Gastroesophageal sphincter (tissue), 4 donors: Measurements from ENCODE around the gene SRRM5. TPM values are rescaled to one million over a fixed set of nuclear protein-coding genes. Genes with fewer than 3 reads are reported as not detected.

ENCODE experiments used
- ATAC-seq: fragments of 150-250 bp; one replicate; pipeline ENCODE4 v1.9.1; 2016; ENCODE audit warnings: mild to moderate bottlenecking, moderate library complexity
- H3K27ac ChIP-seq, 4 donors: fragments of 200-600 bp; sonication (generic) in 3 of 4; 1 replicate in 3 of 4; 2 replicates in 1 of 4; pipeline ENCODE4 v1.5.1; 2016 to 2019
- H3K27me3 ChIP-seq: fragments of 200-600 bp; sonication (generic); one replicate; pipeline ENCODE4 v1.5.1; 2019
- H3K36me3 ChIP-seq, 2 donors: fragments of 200-600 bp; sonication (generic); one replicate each; pipeline ENCODE4 v1.5.1; 2019; ENCODE audit warnings: control low read depth in 1 of 2
- H3K4me1 ChIP-seq, 3 donors: fragments of 200-600 bp; sonication (generic); 1 replicate in 2 of 3; 2 replicates in 1 of 3; pipeline ENCODE4 v1.5.1; 2016 to 2019; ENCODE audit warnings: control low read depth in 2 of 3
- H3K4me3 ChIP-seq, 2 donors: fragments of 200-600 bp; sonication (generic); one replicate each; pipeline ENCODE4 v1.5.1; 2019; ENCODE audit warnings: mild to moderate bottlenecking in 1 of 2, moderate library complexity in 1 of 2
- H3K9me3 ChIP-seq, 3 donors: fragments of 200-600 bp; sonication (generic); one replicate each; pipeline ENCODE4 v1.5.1; 2017 to 2019; ENCODE audit warnings: control low read depth in 2 of 3
- CTCF ChIP-seq, 4 experiments: fragments of 200-600 bp in 2 of 4; fragments of 450-650 bp in 2 of 4; sonication (generic) in 1 of 4; IDR thresholded peaks; one replicate each; pipeline ENCODE4 v1.5.1; 2017 to 2019; ENCODE audit warnings: antibody characterized with exemption in 4 of 4, mild to moderate bottlenecking in 2 of 4, moderate library complexity in 2 of 4
- EP300 ChIP-seq: sonication (generic); formaldehyde crosslinking; IDR thresholded peaks from one replicate; pipeline ENCODE4 v1.6.1; 2017; ENCODE audit warnings: antibody characterized with exemption, mild to moderate bottlenecking
- POLR2A ChIP-seq, 2 donors: fragments of 450-650 bp; IDR thresholded peaks; one replicate each; pipeline ENCODE4 v1.6.1; 2017; ENCODE audit warnings: antibody characterized with exemption in 2 of 2, mild to moderate bottlenecking in 2 of 2, moderate library complexity in 1 of 2
- POLR2AphosphoS5 ChIP-seq: sonication (generic); formaldehyde crosslinking; IDR thresholded peaks from one replicate; pipeline ENCODE4 v1.6.1; 2017; ENCODE audit warnings: antibody characterized with exemption
- WGBS, 2 donors: methylation state at CpG; one replicate each; pipeline ENCODE4 v1.1.5; 2018; ENCODE audit warnings: low coverage in 1 of 2; 5-methylcytosine and 5-hydroxymethylcytosine counted together
- total RNA-seq, 4 donors: library from RNA; depleted of rRNA; stranded (reverse); fragments of >200 nt; gene quantifications; one replicate each; pipeline ENCODE4 v1.1.0, GENCODE V29; 2016

Gene SRRM5
- total RNA-seq, 4 donors from 2014 or later = 0.13 TPM; not detected in 3

DNA sequence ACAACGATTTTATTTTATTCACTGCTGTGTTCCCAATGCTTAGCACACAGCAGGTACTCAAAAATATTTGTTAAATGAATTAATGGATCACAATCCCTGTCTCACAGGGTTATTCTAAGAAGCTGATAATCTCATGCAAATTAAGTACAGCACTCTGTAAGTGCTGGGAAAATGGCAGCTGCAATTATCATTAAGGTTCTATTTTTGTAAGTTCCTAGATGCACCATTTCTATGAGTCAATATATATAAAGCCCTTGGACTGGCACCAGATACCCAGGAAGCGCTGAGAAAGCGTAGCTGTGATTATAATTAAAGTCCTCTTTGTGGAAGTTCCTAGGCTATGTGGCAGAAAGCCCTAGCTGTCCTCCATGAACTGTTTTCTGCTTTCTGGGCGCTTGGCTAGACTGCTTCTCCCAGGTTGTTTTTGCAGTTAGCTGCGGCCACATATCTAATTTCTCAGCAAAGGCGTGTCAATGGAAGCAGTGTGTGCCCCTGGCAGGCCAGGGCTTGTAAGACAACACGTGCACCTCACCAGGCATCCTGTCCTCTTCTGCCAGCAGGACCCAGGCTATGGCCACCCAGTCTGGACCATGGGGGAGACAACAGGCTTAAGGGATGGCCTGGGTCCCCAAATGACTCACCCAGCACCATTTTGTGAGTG, 5.2 kb upstream of the SRRM5 start:
- Histone ChIP-seq H3K4me1 (no peaks in the 10 kb centered on the region), H3K27ac (no peak overlapping the region), H3K9me3 (no peaks in the 10 kb centered on the region), H3K27me3 (no peaks in the 10 kb centered on the region), H3K4me3 (no peak overlapping the region), H3K36me3 (peaks cover 0 to 49% of the 10 kb centered on the region in 2 donors)
- 81 to 92% methylated on average over 3 to 6 of the region's 7 CpGs for WGBS, 2 donors
- ATAC-seq = no peak
- TF ChIP-seq POLR2AphosphoS5 (no peak), POLR2A (IDR thresholded peaks at IDR 0.05) (no peak), EP300 (no peak), CTCF (IDR thresholded peaks at IDR 0.05) (no peak)

GRCh38 chr19:43607238-43608205, 4.4 kb upstream of the SRRM5 start:
- H3K27me3 ChIP-seq = no peaks in the 10 kb centered on the region
- ATAC-seq = no peak
- WGBS, 2 donors = 86 to 88% methylated on average over 6 to 7 of the region's 28 CpGs

DNA sequence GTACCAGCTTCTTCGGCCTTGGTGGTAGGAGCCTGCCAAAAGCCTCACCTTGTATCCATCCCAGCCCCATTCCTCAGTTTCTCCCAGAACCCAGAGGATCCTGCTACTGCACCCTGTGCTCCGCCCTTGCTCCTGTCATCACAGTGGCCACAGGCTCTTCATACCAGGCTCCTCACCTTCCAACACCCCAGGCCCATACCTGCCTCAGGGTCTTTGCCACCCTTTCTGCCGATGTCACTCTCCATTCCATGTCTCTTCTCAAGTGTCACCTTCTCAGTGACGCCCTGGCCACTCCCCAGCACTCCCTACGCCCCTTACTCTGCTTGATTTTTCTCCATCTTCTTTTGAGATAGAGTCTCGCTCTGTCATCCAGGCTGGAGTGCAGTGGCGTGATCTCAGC, 2.0 kb upstream of the SRRM5 start:
- Histone ChIP-seq H3K36me3 (peaks cover 0 to 58% of the 10 kb centered on the region in 2 donors), H3K4me3 (no peak overlapping the region), H3K4me1 (peaks cover 0 to 9% (median 0%) of the 10 kb centered on the region in 3 donors), H3K27me3 (no peaks in the 10 kb centered on the region), H3K27ac (no peak overlapping the region), H3K9me3 (no peaks in the 10 kb centered on the region)
- ATAC-seq = no peak
- WGBS, 2 donors = 83 to 87% methylated on average over 3 to 4 of the region's 7 CpGs
- TF ChIP-seq POLR2AphosphoS5 = no peak

More at GRCh38 chr19:43607238-43608205, 4.4 kb upstream of the SRRM5 start:
- Histone ChIP-seq H3K9me3 (no peaks in the 10 kb centered on the region), H3K36me3 (peaks cover 0 to 50% of the 10 kb centered on the region in 2 donors), H3K4me1 (no peaks in the 10 kb centered on the region), H3K4me3 (no peak overlapping the region), H3K27ac (no peak overlapping the region)
- no peak for TF ChIP-seq CTCF (IDR thresholded peaks at IDR 0.05)
- TF ChIP-seq EP300 = no peak
- TF ChIP-seq POLR2A (IDR thresholded peaks at IDR 0.05) = no peak
- no peak for TF ChIP-seq POLR2AphosphoS5

DNA sequence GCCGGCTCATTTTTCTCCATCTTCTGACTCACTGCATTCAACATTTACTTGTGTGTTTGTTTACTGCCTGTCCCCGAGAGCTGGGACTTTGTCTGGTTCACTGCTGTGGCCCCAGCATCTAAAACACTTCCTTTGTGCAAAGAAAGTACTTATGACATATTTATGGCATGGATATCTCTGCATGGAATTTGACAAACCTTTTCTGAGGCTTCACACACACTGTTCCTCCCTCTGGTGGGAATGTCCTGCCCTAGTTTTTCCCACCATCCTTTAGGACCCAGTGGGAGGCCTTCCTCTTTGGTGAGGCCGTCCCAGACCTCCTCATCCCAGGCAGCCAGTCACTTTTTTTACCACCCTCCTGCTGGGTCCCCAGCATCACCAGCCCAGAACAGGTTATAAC, 1.4 kb upstream of the SRRM5 start:
- Histone ChIP-seq H3K36me3 (peaks cover 0 to 58% of the 10 kb centered on the region in 2 donors), H3K9me3 (no peaks in the 10 kb centered on the region), H3K27me3 (no peaks in the 10 kb centered on the region), H3K4me3 (no peak overlapping the region), H3K4me1 (peaks cover 0 to 13% (median 0%) of the 10 kb centered on the region in 3 donors), H3K27ac (no peak overlapping the region)
- no peak for TF ChIP-seq POLR2A (IDR thresholded peaks at IDR 0.05)
- no peak for TF ChIP-seq POLR2AphosphoS5
- no peak for TF ChIP-seq EP300
- TF ChIP-seq CTCF (IDR thresholded peaks at IDR 0.05) = no peak
- no peak for ATAC-seq
- 50 to 88% methylated on average over 3 of the region's 3 CpGs for WGBS, 2 donors

DNA sequence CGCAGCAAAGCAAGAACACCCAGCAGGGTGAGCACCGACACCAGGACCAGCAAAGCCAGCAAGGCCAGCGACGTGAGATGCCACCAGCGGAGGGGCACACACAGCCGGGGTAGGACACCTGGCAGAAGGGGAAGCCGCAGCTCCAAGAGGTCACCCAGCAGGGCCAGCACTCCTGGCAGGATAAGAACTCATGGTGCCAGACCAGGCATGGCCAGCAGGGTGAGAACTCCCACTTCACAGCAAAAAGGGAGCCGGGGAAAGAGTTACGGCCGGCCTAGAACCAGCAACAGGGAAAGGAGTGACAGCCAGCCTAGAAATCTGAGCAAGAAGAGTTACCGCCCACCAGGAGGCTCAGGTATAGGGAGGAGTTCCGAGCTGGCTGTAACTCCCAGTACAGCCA, 486 bp downstream of the SRRM5 start:
- TF ChIP-seq POLR2AphosphoS5 (no peak), CTCF (IDR thresholded peaks at IDR 0.05) (no peak), EP300 (no peak), POLR2A (IDR thresholded peaks at IDR 0.05) (no peak)
- Histone ChIP-seq H3K36me3 (peaks cover 0 to 48% of the 10 kb centered on the region in 2 donors), H3K27me3 (no peaks in the 10 kb centered on the region), H3K9me3 (no peaks in the 10 kb centered on the region), H3K4me3 (no peak overlapping the region), H3K27ac (no peak overlapping the region), H3K4me1 (peaks cover 0 to 18% (median 0%) of the 10 kb centered on the region in 3 donors)
- WGBS, 2 donors = 100% methylated on average over 2 of the region's 12 CpGs; no CpG with 5 or more reads in 1 of the 2 donors
- ATAC-seq = no peak
